HEK293T (cell line): ENCODE data around the gene TEKT5.

ENCODE experiments used
- CTCF ChIA-PET: fragments of 350-600 bp; formaldehyde crosslinking; extraction: SDS; loops from one replicate; lab custom pipeline; 2021; ENCODE audit warnings: antibody characterized with exemption, inconsistent platforms; lab: Yijun Ruan, JAX
- POLR2A ChIA-PET: fragments of 350-600 bp; formaldehyde crosslinking; extraction: SDS; loops from one replicate; lab custom pipeline; 2020; ENCODE audit warnings: antibody characterized with exemption, inconsistent platforms; lab: Yijun Ruan, JAX
- DNase-seq: peaks from one replicate; pipeline ENCODE4 v3.0.0; 2012; ENCODE audit warnings: mixed read lengths; ENCODE audit errors: extremely low spot score
- ARNT ChIP-seq: fragments of 450-650 bp; IDR thresholded peaks from 2 replicates; pipeline ENCODE4 v1.6.1; 2017; ENCODE audit warnings: mild to moderate bottlenecking
- BHLHE40 ChIP-seq: fragments of 450-650 bp; IDR thresholded peaks from 2 replicates; pipeline ENCODE4 v1.6.1; 2016; ENCODE audit warnings: mild to moderate bottlenecking, moderate library complexity, borderline replicate concordance
- CTBP1 ChIP-seq: fragments of 450-650 bp; IDR thresholded peaks from 2 replicates; pipeline ENCODE4 v1.6.1; 2016; ENCODE audit warnings: borderline replicate concordance
- ELF4 ChIP-seq: fragments of 450-650 bp; IDR thresholded peaks from 2 replicates; pipeline ENCODE4 v1.6.1; 2017; ENCODE audit warnings: antibody characterized with exemption
- FOXA1 ChIP-seq: fragments of 450-650 bp; IDR thresholded peaks from 2 replicates; pipeline ENCODE4 v1.6.1; 2016; ENCODE audit warnings: mild to moderate bottlenecking
- FOXK2 ChIP-seq: fragments of 450-650 bp; IDR thresholded peaks from 2 replicates; pipeline ENCODE4 v1.6.1; 2016; ENCODE audit warnings: mild to moderate bottlenecking
- FOXM1 ChIP-seq: fragments of 450-650 bp; IDR thresholded peaks from 2 replicates; pipeline ENCODE4 v1.6.1; 2017; ENCODE audit warnings: mild to moderate bottlenecking, borderline replicate concordance
- HDGF ChIP-seq: fragments of 450-650 bp; IDR thresholded peaks from 2 replicates; pipeline ENCODE4 v1.6.1; 2017; ENCODE audit warnings: antibody characterized with exemption, borderline replicate concordance
- L3MBTL2 ChIP-seq: fragments of 450-650 bp; conservative IDR thresholded peaks from 2 replicates; pipeline ENCODE4 v1.6.1; 2016; ENCODE audit warnings: mild to moderate bottlenecking
- LEF1 ChIP-seq: fragments of 450-650 bp; IDR thresholded peaks from 2 replicates; pipeline ENCODE4 v1.6.1; 2017; ENCODE audit warnings: mild to moderate bottlenecking, borderline replicate concordance
- NFRKB ChIP-seq: fragments of 450-650 bp; IDR thresholded peaks from 2 replicates; pipeline ENCODE4 v1.6.1; 2016; ENCODE audit warnings: mild to moderate bottlenecking, moderate library complexity
- PKNOX1 ChIP-seq: fragments of 450-650 bp; IDR thresholded peaks from 2 replicates; pipeline ENCODE4 v1.6.1; 2016
- SP1 ChIP-seq: fragments of 450-650 bp; IDR thresholded peaks from 2 replicates; pipeline ENCODE4 v1.6.1; 2017
- SUZ12 ChIP-seq: fragments of 450-650 bp; IDR thresholded peaks from 2 replicates; pipeline ENCODE4 v1.6.1; 2016; ENCODE audit warnings: mild to moderate bottlenecking
- TARDBP ChIP-seq: fragments of 450-650 bp; IDR thresholded peaks from 2 replicates; pipeline ENCODE4 v1.6.1; 2016
- ZNF384 ChIP-seq: fragments of 450-650 bp; IDR thresholded peaks from 2 replicates; pipeline ENCODE4 v1.6.1; 2016

TEKT5 gene

GRCh38 chr16:10692470-10692869 is 2.3 kb downstream of the TEKT5 start:
- POLR2A ChIA-PET = no interaction called here
- DNase-seq = no peak
- TF ChIP-seq SUZ12 (no peak), TARDBP (no peak), SP1 (no peak), LEF1 (no peak), ZNF384 (no peak), HDGF (no peak), FOXA1 (no peak), ARNT (no peak), FOXM1 (no peak), L3MBTL2 (no peak), CTBP1 (no peak), ELF4 (no peak), FOXK2 (no peak), BHLHE40 (no peak), NFRKB (no peak), PKNOX1 (no peak)
- CTCF ChIA-PET = no interaction called here

GRCh38 chr16:10688726-10689125 is 6.0 kb downstream of the TEKT5 start:
- no peak for TF ChIP-seq CTBP1
- TF ChIP-seq FOXA1 = no peak
- no peak for TF ChIP-seq BHLHE40
- no peak for TF ChIP-seq LEF1
- no peak for TF ChIP-seq ELF4
- no peak for TF ChIP-seq ARNT
- no peak for TF ChIP-seq TARDBP
- TF ChIP-seq SUZ12 = no peak
- no peak for TF ChIP-seq ZNF384
- TF ChIP-seq HDGF = no peak
- no peak for TF ChIP-seq SP1
- no peak for TF ChIP-seq L3MBTL2
- TF ChIP-seq PKNOX1 = no peak
- no peak for TF ChIP-seq FOXK2
- TF ChIP-seq NFRKB = no peak
- ChIA-PET CTCF (no interaction called here), POLR2A (no interaction called here)
- no peak for DNase-seq

GRCh38 chr16:10688291-10688690 is 6.4 kb downstream of the TEKT5 start:
- no peak for DNase-seq
- no peak for TF ChIP-seq ZNF384
- TF ChIP-seq SP1 = no peak
- no peak for TF ChIP-seq LEF1
- no peak for TF ChIP-seq PKNOX1
- no peak for TF ChIP-seq L3MBTL2
- TF ChIP-seq FOXK2 = no peak
- TF ChIP-seq ELF4 = no peak
- no peak for TF ChIP-seq SUZ12
- no peak for TF ChIP-seq HDGF
- TF ChIP-seq ARNT = no peak
- TF ChIP-seq CTBP1 = no peak
- TF ChIP-seq NFRKB = no peak
- TF ChIP-seq BHLHE40 = no peak
- no peak for TF ChIP-seq TARDBP
- no peak for TF ChIP-seq FOXM1
- no peak for TF ChIP-seq FOXA1
- POLR2A ChIA-PET = no interaction called here
- CTCF ChIA-PET = no interaction called here

GRCh38 chr16:10685709-10686108 is 9.0 kb downstream of the TEKT5 start:
- ChIA-PET POLR2A (no interaction called here), CTCF (no interaction called here)
- DNase-seq = no peak
- TF ChIP-seq FOXM1 = no peak
- no peak for TF ChIP-seq HDGF
- no peak for TF ChIP-seq SP1
- TF ChIP-seq LEF1 = no peak
- no peak for TF ChIP-seq ARNT
- no peak for TF ChIP-seq SUZ12
- TF ChIP-seq BHLHE40 = no peak
- no peak for TF ChIP-seq L3MBTL2
- TF ChIP-seq PKNOX1 = no peak
- no peak for TF ChIP-seq TARDBP
- TF ChIP-seq FOXA1 = no peak

GRCh38 chr16:10684511-10685151 is 10.1 kb downstream of the TEKT5 start:
- DNase-seq = no peak
- TF ChIP-seq TARDBP = no peak
- no peak for TF ChIP-seq SP1
- no peak for TF ChIP-seq ZNF384
- TF ChIP-seq SUZ12 = no peak
- no peak for TF ChIP-seq NFRKB
- no peak for TF ChIP-seq CTBP1
- no peak for TF ChIP-seq HDGF
- no peak for TF ChIP-seq PKNOX1
- no peak for TF ChIP-seq LEF1
- no peak for TF ChIP-seq BHLHE40
- no peak for TF ChIP-seq FOXK2
- POLR2A ChIA-PET = no interaction called here
- CTCF ChIA-PET = no interaction called here
